HG03469 (cell line): Measurements from ENCODE around the gene GRIK3.

Experiments used
- ATAC-seq: cut with Tn5 transposase; IDR thresholded peaks from one replicate; pipeline ENCODE4 v1.9.1; 2021; ENCODE audit warnings: mild to moderate bottlenecking, moderate library complexity, moderate number of reproducible peaks; ENCODE audit not compliant: unreplicated experiment

Gene GRIK3

DNA sequence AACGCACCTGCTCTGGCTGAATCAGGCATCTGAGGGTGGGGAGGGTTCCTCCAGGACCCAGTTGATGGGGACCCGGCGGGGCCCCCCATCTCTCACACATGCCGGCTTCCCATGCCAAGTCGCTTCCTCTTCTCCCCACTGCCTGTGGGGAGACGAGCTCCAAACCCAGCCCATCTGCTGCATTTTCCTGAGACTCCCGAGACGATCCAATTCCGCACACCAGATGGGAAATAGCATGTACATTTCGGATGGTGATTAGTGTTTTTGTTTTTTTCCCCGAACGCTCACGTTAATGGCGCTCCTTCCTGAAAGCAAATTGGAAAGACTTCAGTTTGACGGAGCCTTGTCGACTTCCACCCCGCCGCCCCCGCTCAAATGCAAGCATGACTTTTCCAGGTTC is 13.2 kb upstream of the GRIK3 start:
- no peak for ATAC-seq

DNA sequence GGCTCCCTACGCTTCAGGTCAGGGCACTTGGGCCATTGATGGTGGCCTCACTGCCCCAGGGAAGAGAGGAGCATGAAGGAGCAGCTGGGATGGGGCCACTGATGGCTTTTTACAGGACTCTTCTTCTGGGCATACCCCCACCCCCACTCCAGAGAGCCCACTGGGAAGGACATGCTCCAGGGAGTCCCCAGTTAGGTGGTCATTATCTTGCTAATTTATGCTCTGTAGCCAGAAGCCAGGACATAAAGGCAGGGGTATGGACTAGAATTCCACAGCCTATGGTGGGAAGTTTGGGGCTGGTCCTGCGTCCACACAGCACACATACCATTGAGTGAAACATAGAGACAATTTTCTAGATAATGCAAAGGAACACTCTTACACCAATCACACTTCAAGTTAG is 8.8 kb upstream of the GRIK3 start:
- ATAC-seq = no peak

DNA sequence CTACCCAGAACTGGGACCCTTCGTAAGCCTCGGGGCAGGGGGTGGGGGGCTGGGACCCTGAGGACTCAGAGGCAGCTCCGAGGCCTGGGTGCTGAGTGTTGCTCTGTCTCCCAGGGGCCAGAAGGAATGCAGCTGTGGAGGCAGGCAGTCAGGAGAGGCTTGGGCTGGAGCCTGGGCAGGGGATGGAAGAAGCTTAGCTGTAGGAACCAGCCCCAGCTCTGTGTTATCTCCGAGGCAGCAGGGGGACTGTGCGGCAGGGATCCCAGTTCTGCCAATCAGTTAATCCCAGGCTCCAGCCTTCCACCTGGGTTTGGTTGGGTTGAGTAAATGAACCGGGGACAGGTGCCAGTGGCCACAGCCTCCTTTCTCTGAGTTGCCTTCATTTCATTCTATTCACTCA is 8.2 kb upstream of the GRIK3 start:
- no peak for ATAC-seq

DNA sequence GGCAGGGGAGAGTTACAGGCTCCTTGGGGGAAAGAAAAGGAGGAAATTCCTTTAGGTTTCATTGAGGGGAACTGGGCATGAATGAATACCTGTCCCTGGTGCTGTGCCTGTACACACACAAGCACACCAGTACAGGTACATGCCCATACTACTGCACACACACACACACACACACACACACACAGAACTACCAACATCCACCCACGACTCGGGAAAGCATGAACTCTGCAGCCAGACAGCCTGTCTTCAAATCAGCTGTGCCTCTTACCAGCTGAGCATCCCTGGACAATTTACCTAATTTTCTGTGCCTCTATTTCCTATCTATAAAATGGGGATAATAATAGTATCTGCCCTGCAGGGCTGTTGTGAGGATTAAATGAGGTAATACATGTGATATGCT is 7.2 kb upstream of the GRIK3 start:
- no peak for ATAC-seq

DNA sequence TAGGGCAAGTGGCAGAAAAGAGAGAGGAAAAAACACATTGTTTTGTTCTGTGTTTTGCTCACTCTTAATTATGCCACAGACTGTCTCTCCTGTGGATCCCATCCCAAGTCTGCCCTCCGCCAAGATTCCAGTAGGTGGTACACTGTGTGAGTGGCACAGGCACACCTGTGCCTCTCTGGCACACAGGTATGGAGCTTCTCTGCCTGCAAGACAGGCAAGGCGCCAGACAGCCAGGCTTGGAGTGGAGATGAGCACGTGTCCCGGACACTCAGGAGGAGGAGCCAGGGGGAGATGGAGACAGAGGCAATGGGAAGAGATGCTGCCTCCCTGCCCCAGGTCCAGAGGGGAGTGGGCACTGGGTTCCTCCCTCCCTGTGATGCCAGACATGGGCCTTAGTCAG is 6.5 kb upstream of the GRIK3 start:
- no peak for ATAC-seq

DNA sequence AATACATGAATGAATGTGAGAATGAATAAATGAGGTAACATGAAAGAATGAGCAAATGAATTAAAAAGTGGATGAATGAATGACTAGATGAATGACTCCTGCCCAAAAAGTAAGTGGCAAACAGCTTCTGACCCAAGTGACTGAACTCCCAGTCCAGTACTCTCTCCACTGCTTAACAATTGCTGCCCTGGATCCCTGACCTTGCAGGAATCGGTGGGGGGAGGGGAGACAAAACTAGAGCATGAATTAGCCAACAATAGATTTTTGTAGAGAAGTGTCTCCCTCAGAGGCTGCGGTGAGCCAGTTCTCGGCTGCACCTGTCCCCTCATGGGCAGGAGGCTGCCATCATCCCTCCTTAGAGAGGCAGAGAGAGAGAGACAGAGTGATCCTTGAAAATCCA is 5.9 kb upstream of the GRIK3 start:
- ATAC-seq = no peak

DNA sequence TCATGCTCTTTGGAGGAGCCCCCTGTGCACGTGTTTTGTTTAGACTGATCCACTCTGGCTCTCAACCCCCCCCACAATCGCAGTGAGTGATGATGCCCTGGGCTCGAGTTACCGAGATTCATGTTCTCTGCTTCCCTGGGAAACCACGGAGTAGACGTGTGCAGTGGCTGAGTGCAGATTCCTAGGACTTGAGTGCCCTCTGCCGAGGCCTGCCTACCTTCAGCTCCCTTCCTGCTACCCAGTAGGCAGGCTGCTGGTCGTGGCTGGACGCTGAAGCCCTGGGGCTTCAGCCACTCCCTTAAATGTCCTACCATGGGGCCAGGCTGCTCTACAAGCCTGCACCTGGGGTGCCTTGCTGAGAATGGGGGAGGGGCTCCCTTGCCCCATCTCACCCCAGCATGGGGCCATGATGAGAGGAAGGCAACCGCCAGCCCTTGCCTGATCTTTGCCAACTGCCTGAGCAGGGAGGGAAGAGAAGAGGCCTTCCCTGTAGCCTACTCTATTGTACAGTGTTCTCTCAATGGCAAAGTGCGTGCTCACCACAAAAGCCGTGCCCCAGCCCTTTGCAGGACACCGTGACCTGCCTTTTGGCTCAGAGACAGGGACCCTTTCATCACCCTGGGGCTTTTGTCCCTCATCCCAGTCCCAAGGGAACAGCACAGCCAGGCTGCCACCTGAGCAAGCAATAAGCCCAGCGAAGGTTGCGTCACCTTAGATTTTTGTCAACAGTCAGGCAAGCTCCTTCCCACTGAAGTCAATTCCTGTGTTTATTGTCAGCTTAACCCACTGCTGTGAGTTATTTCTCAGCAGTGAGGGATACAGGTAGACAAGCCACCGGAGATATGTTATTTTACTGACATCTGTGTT is 4.1 kb upstream of the GRIK3 start:
- no peak for ATAC-seq

DNA sequence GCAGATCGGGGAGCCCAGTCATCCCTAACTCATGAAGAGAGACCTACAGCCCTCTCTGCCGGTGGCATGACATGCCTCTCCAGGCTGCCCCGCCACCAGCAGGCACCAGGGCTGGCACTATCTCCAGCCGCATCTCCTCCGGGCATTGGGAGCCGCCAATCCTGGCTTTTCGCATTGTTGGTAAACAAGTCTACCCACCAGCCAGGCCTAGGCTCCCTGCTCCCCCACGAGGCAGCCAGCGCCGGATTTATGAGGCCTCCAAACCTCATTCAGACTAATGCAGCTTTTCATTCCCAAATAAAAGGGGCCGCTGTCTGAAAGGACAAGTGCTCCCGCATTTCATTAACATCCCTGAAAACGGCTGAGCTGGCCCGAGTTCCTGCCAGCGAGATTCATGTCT is 3.4 kb upstream of the GRIK3 start:
- no peak for ATAC-seq

DNA sequence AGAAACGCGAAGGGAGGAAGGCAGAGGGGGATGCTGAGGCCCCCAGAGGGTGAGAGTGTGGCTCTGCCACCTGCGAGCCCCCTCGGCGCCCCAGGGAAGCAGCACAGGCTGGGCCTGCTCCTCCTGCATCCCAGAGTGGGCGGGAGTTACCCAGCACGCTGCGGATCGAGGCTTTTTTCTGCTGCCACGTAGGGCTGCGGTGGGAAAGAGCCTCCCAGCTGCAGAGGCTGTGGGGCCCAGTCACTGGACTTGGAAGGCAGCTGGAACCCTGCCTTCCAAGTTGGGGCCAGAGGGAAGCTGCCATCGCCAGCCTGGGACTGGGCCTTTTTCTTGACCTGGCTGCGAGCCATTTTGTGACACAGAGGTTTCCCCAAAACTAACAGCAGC is 2.3 kb upstream of the GRIK3 start:
- no peak for ATAC-seq

DNA sequence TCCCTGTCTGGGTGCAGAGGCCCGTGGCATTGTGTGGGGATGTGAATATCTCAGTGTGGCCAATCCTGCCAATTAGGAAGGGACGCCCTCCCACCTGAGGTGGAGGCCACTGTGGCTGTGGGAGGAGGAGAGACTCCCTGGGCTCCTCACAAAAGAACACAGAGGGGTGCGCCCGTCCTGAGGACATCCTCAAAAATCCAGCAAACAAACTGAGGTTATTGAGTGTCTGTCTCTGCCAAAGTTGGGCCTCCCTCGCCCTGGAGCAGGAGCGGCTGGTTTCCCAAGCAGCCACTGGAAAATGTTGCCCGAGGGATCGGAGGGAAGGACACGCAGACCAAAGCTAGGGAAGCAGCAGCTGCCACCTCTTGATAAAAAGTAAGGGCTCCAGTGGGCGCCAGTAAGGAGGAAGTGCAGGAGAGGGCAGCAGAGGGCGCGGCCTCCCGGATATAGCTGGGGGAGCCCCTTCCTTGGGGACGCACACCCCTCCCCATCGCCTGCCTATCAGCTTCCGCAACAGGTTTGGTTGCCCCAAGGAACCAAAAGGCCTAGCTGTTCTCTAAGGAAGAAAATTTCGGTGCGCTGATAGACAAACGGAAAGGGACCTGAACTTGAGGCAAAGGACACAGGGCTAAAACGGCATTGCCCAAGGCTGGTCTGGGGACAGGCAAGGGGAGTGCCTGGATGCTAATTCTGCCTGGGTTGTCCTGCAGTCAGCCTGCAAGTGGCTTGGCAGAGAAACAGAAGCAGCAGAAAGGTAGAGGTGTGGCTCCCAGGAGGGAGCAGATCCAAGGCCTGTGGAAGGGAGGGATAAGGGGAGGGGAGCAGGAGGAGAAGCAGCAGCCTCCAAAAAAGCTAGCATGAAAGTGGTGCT is 1.7 kb upstream of the GRIK3 start:
- no peak for ATAC-seq

DNA sequence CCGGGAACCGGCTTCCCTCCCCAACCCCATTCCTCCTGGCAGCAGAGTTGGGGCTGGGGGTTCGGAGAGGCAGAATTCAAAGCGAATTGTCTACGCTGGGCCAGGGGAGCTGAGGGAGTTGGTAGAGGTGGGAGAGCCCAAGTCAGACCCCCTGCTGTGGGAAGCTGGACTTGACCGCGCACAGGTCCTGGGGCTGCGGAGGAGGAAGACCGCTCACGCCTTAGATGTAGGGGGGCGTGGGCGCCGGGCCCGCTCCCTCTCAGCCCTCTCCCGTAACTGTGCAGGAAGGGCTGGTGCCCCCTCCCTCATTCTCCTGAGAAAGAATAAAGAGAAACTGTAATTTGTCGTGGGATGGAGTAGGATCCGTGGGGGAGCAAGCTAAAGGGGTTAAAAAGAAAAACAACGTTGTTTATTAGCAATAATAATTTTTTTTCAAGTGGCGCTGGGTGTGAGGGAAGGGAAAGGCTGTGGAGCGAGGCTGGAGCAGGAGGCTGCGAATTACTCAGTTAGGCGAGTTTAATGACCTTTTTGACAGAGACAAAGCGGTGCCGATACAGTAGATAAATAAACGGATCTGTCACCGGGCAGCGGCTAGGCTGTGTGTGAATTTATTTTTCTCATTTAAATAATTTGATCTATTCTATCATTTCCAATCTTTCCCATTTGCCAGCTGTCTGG is 838 bp upstream of the GRIK3 start:
- ATAC-seq = no peak

DNA sequence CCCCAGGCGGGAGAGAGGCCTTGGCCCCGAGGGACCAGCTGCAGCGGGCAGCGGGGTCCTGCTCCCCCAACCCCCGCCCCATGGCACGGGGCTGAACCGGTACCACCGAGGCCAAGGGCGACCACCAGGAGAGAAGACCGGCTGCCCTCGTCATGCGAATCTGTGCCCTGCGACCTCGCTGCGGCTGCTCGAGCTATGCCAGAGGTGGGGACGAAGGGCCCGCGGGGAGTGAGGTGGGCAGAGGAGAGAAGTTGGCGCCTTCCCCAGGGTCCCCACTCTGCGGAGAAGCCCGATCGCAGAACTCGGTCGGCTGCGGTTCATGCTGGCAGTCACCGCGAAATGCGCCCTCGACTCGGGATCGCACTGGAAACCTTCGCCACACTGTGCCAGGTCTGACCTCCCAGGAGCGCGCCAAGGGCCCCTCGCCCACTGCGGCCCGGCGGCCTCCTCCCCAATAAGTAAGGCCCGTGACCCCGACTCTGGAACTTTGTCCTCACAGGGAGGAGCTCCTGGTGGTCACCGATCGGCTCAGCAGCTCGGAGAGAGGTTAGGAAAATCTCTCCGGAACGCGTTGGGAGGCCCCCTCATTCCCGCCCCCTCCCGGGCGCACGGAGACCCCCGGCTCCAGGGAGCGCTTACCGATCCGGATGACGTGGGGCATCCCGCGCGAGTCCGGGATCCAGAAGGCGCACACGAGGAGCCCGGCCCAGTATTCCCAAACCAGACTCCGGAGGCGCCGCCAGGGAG is 787 bp downstream of the GRIK3 start:
- ATAC-seq = no peak

DNA sequence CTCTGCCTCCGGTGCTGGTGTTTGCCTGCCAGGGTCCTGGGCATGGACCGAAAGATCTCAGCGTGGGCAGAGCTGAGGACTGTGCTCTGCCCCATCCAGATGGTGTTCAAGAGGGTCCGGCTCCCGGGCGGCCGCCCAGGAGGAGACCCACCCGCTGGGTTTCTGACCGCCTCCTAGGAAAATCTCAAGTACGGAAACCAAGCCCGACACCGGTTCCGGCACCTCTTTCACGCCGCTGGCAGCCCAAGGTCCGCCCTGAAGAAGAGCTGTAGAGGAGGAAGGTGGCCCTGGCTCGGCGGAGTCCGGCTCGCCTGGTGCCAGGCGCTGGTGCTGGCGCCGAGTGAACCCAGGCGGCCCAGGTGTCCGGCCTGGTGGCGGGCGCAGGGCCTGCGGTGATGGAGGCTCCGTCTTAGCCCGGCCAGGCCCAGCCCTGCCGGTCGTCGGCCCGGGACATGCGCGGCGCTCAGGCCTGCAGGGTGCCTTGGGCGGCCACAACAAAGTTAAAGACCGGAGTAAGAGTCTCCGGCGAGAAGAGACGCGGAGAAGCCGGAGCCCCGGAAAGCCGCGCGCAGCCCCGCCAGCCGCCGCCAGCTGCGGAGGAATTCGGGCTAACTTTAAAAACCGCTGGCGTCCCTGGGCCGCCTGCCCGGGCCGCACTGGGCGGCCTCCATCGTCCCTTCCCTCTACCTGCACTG is 1.5 kb downstream of the GRIK3 start:
- no peak for ATAC-seq

DNA sequence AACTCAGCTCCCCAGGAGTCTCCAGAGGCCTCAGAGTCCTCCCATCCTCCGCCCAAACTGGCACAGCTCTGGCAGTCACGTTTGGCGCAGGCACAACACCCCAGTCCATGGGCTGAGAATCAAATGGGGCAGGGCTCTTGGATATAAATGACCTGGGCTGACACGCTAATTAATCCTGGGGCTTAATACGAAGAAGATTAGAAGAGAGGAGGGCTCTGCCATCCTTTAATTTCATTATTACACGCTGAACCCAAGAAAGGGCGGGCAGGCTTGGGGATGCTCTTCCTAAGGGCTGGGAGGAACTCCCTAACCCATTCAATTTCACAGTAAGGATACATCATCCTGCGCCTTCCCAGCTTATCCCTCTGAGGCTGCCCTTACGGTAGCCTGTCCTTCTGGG is 2.4 kb downstream of the GRIK3 start:
- no peak for ATAC-seq

DNA sequence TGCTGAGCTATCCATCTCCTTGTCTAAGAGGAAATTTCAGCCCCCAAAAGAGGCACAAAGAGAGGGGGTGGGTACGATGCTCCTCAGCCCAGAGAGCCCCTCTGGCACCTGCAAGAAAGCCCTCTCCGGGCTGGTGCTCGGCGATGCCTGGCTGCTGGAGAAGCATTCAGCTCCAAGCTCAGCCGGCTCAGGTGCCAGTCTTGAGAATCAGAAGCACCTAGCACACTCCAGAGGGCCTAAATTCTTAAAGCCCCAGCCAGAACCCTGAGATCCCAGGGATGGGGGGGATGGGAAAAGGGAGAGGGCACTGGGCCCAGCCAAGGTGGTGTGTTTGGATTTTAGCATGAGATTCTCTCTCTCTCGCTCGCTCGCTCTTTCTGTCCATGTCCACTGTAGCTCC is 2.9 kb downstream of the GRIK3 start:
- ATAC-seq = no peak

DNA sequence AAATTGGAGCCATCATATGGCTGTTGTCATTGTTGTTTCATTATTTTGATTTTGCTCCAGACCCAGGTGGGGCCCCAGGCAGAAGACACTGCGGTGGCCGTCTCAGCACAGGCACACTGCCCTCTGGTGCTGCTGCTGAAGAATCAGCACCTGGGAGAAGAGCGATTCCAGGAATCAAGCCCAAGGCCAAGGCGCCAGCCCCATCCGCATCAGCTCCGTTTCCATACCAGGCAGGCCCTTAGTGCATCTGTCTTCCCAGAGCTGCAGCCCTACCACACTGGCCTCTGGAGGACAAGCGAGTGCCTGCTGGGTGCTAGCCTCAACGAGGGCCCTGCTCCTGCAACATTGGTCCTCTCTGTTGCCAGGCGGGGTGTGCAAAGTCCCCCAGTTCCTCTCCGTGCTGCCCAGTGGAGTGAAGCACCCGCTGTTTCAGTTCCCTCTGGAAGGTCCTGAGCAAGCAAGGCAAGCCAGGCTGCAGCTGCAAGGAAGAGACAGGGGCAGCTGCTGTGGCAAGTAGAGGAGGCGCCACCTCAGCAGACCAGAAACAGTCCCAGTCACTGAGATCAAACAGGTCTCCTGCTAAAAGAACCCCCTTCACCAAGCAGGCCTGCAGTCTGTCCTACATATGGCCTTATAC is 5.2 kb downstream of the GRIK3 start:
- no peak for ATAC-seq

DNA sequence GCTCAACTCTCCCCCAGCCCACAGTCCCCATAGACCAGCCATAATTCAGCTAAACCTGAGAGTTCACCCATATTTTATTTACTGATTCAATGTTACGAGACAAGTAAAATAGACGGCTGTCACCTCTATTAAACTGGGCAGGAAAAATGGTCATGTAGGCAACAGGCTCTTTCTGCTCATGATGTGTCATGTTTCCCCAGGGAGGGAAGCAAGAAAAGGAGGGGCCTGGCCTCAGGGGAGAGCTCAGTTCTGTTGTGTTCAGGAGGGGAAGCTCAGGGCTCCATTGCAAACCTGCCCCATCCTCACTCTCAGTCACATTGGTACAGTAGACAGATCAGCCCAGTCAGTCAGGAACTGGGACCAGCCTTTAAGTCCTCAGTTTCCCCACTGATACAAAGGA is 12.8 kb downstream of the GRIK3 start:
- ATAC-seq = no peak

DNA sequence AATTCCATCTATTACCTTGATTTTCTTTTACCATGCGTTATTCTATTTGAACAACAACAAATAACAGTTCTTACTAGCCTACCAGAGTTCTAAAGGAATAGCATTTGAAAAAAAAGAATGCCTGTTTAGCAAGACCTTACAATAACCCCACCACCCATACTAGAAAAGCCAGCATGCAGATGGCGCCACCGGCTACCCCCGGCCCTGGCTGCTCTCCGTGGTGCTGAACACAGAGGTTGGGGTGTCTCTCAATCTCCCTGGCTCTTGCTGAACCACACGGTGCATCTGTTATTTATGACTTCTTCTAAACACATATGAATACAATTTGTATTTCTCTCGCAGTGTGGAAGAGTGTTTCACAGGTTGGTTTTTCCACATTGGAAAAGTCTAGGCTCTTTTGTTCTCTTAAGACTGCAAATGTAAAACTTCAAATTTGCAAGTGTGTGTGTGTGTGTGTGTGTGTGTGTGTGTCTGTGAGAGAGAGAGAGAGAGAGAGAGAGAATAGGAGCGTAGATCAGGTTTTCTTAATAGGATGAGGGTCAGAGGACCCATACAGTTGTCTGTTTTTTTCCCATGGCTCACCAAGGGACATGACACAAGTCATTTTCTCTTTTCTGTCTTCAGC is 13.6 kb downstream of the GRIK3 start:
- no peak for ATAC-seq

DNA sequence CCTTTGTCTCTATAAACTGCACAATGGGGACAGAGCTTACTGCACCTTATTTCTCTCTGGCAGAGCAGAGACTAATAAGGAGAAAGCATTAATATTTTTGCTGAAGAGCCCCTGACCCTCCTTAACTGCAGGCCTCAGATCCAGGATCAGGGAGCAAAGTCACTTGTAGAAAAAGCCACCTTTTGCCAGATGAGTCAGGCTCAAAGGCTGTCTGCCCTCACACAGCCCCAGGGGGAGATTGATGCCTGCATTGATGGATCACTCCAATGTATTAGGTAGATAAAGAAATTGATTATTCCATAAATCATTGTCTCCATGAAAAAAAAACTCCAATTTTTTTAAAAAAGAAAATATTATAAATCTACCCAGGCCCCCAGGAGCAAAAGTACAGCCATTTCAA is 15.8 kb downstream of the GRIK3 start:
- no peak for ATAC-seq
